SKM-1 (cell line): ENCODE data around the gene KIF23.
"Not testable (repeated sequence)": the region's sequence is repeated elsewhere in the genome, so short reads cannot be mapped to it uniquely, and the experiment has no call there.

Experiments
- DNase-seq: peaks from one replicate; lab custom pipeline; 2025; ENCODE audit not compliant: unreplicated experiment; lab: John Stamatoyannopoulos, UW

Gene KIF23

GRCh38 chr15:69434238-69434637 is 20.1 kb downstream of the KIF23 start:
- DNase-seq = no peak

- no peak for DNase-seq
Observed at GRCh38 chr15:69434679-69435078, 20.5 kb downstream of the KIF23 start.

DNA sequence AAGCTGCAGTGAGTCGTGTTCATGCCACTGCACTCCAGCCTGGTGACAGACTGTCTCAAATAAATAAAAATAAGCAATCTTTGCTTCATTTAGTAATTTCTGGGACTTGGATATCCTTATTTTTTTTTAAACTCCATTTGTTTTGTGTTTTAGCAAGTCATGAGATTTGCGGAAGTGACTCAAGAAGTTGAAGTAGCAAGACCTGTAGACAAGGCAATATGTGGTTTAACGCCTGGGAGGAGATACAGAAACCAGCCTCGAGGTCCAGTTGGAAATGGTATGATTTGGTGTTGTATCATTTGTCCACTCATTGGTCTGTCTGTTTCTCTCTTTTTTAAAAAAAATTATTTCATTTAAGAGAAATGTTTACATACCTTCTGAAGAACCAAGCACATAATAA is 21.8 kb downstream of the KIF23 start:
- no peak for DNase-seq

DNA sequence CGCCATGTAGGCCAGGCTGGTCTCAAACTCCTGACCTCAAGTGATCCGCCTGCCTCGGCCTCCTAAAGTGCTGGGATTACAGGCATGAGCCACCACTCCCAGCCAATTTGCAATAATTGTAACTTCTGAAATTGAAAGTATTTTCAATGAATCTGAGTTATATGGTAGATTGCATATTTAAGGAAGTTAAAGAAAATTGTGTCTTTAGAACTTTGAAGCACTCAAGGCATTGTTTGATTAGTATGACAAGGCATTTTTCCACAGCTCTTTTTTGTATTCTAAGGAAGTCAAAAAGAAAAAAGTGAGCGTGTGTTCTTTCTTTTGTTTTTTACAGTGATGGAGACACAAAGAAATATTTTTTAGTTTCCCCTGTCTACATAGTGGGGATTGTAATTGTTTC is 22.8 kb downstream of the KIF23 start:
- DNase-seq = no peak

- no peak for DNase-seq
Observed at GRCh38 chr15:69439623-69440022, 25.5 kb downstream of the KIF23 start.

- no peak for DNase-seq
Observed at GRCh38 chr15:69443032-69443611, 29.0 kb downstream of the KIF23 start.

- DNase-seq = no peak
Observed at GRCh38 chr15:69444686-69445085, 30.5 kb downstream of the KIF23 start.

DNA sequence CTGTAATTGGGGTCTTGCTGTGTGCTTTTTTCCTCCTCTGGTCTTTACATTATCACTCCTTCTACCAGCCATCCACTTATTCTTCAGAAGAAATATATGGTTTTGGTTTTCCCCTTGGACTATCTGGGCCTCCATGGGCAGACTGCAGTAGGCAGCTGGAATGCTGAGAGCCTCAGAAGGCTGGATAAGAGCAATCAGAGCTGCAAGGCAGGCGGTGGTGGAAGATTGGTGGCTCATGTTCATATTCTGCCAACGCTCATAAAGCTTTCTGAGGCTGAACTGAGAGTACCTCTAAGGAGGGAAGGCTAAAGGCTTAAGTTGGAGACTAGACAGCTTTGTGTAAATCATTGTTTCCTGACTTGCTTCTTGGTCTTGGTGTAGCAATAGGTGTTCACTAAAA is 32.8 kb downstream of the KIF23 start:
- no peak for DNase-seq

- DNase-seq = not testable (repeated sequence)
Observed at GRCh38 chr15:69450221-69450620, 36.1 kb downstream of the KIF23 start.

GRCh38 chr15:69450968-69451695 is 37.0 kb downstream of the KIF23 start:
- DNase-seq = no peak

DNA sequence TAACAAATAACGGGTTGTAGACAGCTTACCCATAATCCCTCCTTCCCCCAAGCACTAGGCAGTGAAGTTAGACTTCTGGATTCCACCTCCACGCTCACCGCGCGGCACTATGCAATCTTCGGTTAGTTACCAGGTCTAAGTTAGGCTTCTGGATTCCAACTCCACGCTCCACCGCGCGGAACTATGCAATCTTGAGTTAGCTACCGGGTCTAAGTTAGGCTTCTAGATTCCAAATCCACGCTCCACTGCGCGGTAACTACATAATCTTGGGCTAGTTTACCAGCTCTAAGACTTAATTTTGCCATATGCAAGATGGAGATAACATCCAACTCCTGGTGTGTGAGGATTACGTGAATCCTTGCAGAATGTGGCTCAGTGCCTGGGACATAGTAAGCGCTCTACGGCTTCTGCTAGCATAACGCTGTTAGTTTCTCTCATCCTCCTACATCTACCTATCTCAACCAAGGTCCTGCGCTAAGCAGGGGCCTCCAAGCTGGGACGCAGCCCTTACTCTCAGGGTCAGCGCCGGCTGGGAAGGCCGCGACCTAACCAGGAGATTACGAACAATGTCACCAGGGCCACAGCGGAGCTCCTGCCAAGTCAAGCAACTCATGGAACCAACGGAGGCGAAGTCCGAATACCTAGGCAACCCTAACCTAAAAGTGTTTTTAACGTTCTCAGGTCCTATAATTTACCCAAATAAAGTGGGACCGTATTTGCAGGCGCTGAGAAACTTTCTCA is 38.0 kb downstream of the KIF23 start:
- no peak for DNase-seq

- DNase-seq = peak; percentile 83
Observed at GRCh38 chr15:69452692-69453521, 38.8 kb downstream of the KIF23 start, which contains the start of gene RPLP1. Gene RPLP1 (plus strand): TSS chr15:69452818. CDS start chr15:69452949, 131 bp downstream.

DNA sequence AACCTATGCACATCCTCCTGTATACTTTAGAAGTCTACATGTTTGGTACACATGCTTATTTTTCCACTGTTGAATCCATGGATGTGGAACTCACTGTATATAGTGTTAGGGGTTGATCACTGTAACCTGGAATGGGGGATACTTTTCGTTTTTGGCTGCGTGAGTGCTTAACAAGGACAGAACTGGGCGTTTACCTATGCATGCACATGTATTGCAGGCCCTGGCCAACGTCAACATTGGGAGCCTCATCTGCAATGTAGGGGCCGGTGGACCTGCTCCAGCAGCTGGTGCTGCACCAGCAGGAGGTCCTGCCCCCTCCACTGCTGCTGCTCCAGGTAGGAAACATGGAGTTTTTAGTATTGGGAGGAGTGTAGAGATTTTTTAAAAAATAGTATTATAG is 40.8 kb downstream of the KIF23 start:
- no peak for DNase-seq

DNA sequence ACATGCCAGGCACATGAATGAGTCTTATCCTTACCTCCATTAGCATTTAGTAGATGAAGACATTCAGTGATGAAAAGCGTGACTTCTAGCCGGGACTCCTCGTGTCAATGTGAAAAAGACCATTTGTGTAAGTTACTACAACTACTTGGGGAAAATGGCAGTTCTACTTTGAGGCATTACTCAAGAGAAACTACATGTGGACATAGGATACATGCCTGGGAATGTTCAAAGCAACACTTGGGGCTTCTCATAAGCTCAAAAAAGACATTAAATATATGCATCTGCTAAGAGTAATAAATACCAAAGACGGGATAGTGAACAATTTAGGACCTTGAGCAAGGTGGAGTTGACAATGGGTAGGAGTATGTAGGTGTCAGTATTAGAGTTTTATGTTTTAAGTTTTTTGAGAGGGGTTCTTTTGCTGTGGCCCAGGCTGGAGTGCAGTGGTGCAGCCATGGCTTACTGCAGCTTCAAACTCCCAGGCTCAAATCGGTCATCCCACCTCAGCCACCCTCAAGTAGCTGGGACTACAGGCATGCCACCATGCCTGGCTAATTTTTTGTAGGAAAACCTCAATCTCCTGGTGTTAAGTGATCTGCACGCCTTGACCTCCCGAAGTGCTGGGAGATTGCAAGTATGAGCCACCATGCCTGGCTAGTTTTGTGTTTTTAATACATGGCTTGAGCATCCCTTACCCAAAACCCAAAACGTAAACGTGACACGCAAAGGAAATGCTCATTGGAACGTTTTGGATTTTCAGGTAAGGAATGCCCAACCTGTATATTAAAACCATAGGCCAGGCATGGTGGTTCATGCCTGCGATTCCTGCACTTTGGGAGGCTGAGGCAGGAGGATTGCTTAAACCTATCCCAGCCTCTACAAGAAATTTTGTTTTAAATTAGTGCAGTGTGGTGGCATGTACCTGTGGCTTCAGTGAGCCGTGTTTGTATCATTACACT is 42.3 kb downstream of the KIF23 start:
- DNase-seq = no peak

- no peak for DNase-seq
Observed at GRCh38 chr15:69457304-69458280, 43.4 kb downstream of the KIF23 start.

- no peak for DNase-seq
Observed at GRCh38 chr15:69459066-69459465, 44.9 kb downstream of the KIF23 start.

GRCh38 chr15:69460481-69460880 is 46.3 kb downstream of the KIF23 start:
- DNase-seq = no peak

DNA sequence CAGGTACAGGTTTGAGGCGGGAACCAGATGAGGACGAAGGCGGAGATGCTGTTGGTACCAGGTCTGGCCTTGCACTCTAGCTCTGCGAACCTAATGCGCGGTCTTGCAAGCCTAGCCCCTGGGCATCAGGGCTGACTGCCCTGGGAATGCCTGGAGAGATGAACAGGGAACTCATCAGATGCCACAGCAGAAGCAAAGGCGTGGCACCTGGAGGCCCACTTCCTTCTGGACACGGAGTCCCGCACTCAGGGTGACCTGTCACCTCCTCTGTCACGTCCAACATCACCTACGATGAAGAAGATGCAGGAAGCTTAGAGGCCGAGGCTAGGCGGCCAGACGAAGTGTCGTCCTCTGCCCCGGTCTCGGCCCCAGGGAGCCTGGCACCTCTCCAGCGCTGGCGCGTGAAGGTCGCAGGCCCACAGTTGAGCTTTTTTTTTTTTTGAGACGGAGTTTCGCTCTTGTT is 47.9 kb downstream of the KIF23 start:
- no peak for DNase-seq
